Hematopoietic multipotent progenitor cell treated with erythropoietin and hydrocortisone succinate and interleukin-3 and kit ligand, for 17 days (in vitro differentiated cells): ENCODE data around the gene PRKN.
"Not testable (repeated sequence)": the region's sequence is repeated elsewhere in the genome, so short reads cannot be mapped to it uniquely, and the experiment has no call there.

Source experiments
- DNase-seq: peaks from one replicate; pipeline ENCODE4 v3.0.0-alpha.2; 2015; ENCODE audit warnings: low spot score

Gene PRKN

GRCh38 chr6:161542346-161542980, 1185.1 kb downstream of the PRKN start:
- no peak for DNase-seq

DNA sequence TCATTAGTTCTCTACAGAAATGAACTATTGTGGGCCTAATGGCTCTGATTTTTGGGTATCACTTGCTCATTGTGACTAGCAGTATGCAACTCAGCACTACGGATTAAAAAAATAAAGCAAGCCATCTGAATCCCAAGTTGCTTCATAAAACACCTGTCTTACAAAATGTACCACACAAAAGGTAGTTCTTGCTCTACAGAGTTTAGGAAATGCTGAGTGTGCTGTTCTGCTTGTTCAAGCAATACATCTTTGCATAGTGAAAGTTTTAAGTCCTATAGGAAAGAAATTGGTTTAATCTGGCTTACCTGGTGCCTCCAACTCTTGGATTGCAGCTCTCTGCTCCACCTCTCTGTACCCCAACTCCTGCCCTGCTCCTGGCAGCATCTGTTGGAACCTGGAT, 1187.0 kb downstream of the PRKN start:
- DNase-seq, result no peak

- no peak for DNase-seq
These were observed 1191.3 kb downstream of the PRKN start for GRCh38 chr6:161536224-161536630.

DNA sequence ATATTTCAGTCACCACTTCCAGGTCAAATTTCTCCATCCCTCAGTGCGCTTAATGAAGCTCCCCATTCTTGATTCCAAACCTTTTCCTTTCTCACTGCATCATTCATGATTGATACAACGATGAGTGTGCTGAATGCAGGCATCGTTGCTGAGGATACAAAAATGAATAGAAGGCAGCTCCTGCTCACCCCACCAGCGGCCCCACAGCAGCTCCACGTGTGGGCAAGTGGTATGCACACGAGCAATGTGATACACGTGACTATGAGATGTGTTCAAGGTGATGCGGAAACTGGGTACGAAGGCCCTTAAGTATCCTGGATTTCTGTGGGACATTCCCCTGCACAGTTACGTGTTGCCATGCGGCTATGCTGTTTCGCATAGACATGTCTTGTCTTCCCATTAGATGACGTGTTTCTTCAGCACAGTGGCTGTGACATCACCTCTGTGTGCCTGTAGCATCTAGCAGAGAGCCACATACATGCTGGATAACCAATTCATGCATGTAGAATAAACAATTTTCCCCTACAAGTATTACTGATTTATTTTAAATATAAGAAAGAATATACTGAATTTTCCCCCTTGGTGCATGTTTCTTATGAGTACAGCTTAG, 1193.2 kb downstream of the PRKN start:
- no peak for DNase-seq

- DNase-seq, result no peak
These were observed 1194.3 kb downstream of the PRKN start for GRCh38 chr6:161533266-161533665.

- DNase-seq, result no peak
These were observed 1195.0 kb downstream of the PRKN start for GRCh38 chr6:161532536-161532935.

DNA sequence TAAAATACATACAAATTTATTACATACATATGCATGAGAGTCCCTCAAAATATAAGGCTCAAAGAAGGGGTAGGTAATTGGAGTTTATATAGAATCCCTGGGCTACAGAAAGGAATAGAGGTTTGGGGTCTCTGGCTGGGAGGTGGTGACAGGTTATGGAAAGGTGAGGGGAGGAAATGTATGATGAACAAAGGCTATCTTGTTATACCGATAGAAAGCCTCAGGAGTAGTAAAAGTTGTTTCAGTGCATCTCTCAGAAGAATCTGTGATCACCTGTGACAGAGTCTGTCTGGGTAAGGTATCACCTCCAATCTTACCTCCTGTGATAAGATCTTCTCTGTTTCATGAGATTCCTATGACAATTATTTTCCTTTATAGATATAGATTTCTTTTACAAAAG, 1200.8 kb downstream of the PRKN start:
- no peak for DNase-seq

GRCh38 chr6:161523362-161523761, 1204.2 kb downstream of the PRKN start:
- no peak for DNase-seq

DNA sequence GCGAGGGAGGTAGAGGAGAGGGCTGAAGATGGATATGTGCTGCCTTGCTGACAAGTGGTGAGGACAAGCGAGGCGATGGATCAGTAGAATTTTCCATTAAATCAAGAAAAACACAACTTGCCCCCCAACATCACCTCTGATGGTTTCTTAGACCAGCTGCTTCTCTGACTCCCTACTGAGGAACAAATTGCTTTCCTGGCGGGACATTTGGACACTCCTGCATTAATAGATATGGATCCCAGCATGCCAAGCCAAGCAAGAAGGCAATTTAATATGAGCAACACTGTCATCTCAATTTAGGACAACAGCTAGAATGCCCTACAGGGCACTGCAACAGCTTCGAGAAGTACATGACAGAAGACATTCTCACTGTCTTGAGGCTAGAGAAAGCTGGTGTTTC, 1205.3 kb downstream of the PRKN start:
- DNase-seq, result no peak

GRCh38 chr6:161511447-161512095, 1216.0 kb downstream of the PRKN start:
- no peak for DNase-seq

DNA sequence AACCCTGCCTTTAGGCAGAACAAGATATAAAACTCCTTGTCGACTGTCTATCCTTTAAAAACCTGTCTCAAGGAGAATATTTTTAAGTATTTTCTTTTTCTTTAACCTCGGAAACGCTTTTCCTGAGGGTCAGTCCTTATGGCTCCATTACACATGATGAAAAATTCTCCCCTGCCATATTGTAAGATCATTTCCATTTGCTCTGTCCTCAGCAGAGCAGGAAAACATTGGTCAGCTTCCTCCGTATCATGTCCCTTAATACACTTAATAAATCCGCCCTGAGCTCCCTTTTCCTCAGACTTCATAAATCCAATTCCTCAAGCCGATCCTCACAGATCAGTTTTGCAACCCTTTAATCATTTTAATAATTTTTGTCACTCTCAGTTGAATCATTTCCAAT, 1219.2 kb downstream of the PRKN start:
- no peak for DNase-seq

GRCh38 chr6:161507375-161507774, 1220.2 kb downstream of the PRKN start:
- no peak for DNase-seq

DNA sequence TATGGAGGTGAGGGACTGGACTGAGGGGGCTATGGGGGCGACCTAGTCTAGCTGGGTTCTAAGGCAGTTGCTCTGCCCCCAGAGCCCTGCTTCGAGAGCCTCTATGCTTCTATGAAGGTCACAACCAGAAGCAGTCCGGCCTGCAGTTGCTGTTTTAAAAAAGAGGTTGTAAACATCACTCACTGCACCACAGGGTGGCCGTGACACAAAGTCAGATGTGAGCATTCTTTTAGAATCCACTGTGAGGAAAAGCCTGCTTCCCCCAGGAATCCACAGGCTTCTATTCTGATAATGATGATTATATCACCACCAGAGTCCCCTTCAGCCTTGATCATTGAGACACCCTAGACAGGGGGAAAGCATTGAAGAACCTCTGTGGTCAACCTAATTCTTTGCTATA, 1224.0 kb downstream of the PRKN start:
- no peak for DNase-seq

- DNase-seq, result no peak
These were observed 1228.7 kb downstream of the PRKN start for GRCh38 chr6:161498881-161499280.

DNA sequence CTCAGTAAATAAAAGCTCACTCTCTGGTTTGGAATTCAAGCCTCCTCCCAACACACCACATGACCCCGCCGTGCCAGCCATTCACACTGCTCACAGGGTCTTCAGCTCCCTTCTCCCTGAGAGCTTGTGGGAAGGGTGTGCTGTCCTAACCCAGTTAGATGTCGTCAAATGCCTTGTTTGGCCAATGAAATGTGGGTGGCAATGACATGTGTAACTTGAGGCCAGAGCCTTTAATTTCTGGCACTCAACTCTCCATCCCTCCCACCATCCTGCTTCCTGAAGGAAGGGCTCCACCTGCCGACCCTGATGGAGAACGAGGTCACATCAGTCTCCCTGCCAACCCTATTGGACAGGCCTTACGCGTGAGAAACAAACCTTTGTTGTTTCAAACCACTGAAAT, 1229.2 kb downstream of the PRKN start:
- no peak for DNase-seq

- no peak for DNase-seq
These were observed 1230.6 kb downstream of the PRKN start for GRCh38 chr6:161496941-161497340.

- DNase-seq, result not testable (repeated sequence)
These were observed 1231.3 kb downstream of the PRKN start for GRCh38 chr6:161496271-161496670.

GRCh38 chr6:161494566-161494965, 1233.0 kb downstream of the PRKN start:
- no peak for DNase-seq

- DNase-seq, result no peak
These were observed 1233.9 kb downstream of the PRKN start for GRCh38 chr6:161493576-161494118.

DNA sequence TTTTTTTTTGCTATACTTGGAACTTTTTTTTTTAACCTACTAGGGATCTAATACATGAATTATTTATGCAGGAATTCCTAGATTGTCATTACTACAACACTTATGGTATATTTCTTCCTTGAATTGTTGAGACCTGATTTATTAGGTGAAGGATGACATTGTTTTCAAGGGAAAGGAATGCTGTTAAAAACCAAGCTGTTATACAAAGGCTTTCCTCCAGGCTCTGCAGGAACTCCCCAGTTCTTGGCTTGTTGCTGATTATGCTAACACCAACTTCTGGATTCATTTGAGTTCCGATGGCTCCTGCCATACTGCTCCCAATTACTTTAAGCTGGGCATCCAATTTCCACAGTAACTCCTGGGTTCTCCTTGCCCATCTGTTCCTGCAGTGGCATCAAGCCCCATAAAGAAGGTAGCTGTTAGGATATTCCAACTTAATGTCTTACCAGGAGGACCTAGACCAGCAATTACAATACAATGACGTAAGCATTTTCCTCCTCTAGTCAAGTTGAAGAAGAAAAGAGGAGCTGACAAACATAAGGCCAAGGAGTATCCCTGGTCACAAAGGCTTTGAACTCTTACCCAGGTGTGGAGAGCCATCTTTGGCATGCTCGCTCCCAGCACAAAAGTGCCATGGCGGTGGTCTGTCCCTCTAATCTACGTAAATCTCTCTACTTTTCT, 1237.8 kb downstream of the PRKN start:
- no peak for DNase-seq

DNA sequence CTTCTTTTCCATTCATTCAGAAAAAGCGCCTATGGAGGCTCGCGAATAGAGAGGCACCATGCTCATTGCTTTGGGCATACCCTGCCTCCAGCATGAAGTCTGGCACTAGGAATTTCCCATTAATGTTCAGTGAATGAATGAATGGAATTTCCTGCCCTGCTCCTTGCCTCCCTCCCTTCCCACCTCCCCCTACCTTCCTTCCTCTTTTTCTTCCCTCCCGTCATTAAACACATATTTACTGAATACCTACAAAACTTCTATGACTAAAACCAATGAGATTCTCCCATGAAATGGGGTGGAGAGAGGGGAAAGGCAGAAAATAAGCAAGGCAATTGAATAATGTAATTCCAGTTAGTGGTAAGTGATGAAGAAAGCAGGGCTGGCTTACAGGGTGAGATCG, 1239.9 kb downstream of the PRKN start:
- no peak for DNase-seq

DNA sequence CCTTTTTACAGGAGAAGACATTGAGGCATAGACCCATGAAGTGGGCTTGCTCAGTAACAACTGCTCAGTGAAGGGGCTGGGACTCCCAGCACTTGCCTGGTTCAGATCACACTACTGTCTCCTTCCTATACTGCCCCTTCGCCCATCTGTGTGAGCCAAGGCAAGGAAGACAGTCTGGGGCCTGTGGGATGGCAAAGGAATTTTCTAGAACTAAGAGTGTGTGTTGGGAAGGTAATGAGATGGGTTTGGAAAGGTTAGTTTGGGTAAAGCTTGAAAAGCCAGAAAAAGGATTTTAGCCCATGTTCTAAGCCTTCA, 1240.4 kb downstream of the PRKN start:
- no peak for DNase-seq
